Fibroblast of lung (primary cell): Measurements from ENCODE around the gene ZNF507.

Experiments
- EZH2 ChIP-seq: IDR thresholded peaks from 2 replicates; pipeline ENCODE4 v1.5.1; 2012; ENCODE audit warnings: low read length, control low read depth, mild to moderate bottlenecking; ENCODE audit errors: missing control alignments
- TF ChIP-seq, protein P1 (sequence below), 2 donors: IDR thresholded peaks in 1 of 2; conservative IDR thresholded peaks in 1 of 2; 1 replicate in 1 of 2; 2 replicates in 1 of 2; pipeline ENCODE4 v1.5.1; 2011 to 2012; ENCODE audit warnings: low read length in 2 of 2, control low read depth in 1 of 2, inconsistent platforms in 1 of 2, low read depth in 1 of 2, mild to moderate bottlenecking in 1 of 2

DNA sequence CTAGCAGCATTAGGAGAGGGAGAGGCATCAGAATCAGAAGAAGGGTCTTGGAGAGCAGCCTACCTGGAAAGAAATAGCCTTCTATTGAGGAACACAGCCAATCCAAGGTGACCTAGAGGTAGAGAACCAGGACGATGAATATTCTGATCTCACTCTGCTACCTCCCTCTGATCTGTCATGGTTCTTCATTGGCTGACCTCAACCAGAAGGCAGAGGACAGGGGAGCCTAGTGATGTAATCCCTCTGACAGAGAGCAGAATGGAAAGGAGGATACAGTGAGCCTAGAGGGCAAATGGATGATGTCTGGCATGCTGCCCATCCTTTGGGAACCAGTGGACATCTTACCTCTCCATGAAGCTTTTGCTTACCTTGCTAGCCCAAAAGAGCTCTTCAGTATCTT, 3.6 kb downstream of the ZNF507 start:
- TF ChIP-seq, protein P1, sequence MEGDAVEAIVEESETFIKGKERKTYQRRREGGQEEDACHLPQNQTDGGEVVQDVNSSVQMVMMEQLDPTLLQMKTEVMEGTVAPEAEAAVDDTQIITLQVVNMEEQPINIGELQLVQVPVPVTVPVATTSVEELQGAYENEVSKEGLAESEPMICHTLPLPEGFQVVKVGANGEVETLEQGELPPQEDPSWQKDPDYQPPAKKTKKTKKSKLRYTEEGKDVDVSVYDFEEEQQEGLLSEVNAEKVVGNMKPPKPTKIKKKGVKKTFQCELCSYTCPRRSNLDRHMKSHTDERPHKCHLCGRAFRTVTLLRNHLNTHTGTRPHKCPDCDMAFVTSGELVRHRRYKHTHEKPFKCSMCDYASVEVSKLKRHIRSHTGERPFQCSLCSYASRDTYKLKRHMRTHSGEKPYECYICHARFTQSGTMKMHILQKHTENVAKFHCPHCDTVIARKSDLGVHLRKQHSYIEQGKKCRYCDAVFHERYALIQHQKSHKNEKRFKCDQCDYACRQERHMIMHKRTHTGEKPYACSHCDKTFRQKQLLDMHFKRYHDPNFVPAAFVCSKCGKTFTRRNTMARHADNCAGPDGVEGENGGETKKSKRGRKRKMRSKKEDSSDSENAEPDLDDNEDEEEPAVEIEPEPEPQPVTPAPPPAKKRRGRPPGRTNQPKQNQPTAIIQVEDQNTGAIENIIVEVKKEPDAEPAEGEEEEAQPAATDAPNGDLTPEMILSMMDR (conservative IDR thresholded peaks at IDR 0.05 in 1 of 2, IDR thresholded peaks at IDR 0.05 in 1 of 2; ENCODE audit: low read depth in 1 of 2, low read length in 2 of 2), result no peak
- TF ChIP-seq EZH2, result no peak
